ENCODE results near the gene IDH3G.
"Not testable (repeated sequence)": the region's sequence is repeated elsewhere in the genome, so short reads cannot be mapped to it uniquely, and the experiment has no call there.

Gene IDH3G

GRCh38 chrX:153818571-153819383, 24.6 kb upstream of the IDH3G start:
- Histone ChIP-seq H3K4me1 (ENCODE audit: insufficient read depth, low read length, severe bottlenecking) (no peaks in the 10 kb centered on the region), H3F3A (ENCODE audit: insufficient read depth, low read length) (no peaks in the 10 kb centered on the region), H3K4me3 (ENCODE audit: low read depth, low read length, poor library complexity, severe bottlenecking) (no peak overlapping the region), H4K20me1 (ENCODE audit: insufficient read depth, low read length) (no peaks in the 10 kb centered on the region), H3K9ac (ENCODE audit: low read length) (no peak overlapping the region), H2AFZ (ENCODE audit: low read length) (no peak overlapping the region), H3K9me2 (ENCODE audit: low read depth, low read length) (no peaks in the 10 kb centered on the region), H3K36me3 (ENCODE audit: insufficient read depth, low read length) (no peaks in the 10 kb centered on the region), H3K9me3 (ENCODE audit: low read length) (no peaks in the 10 kb centered on the region), H3K27ac (ENCODE audit: low read depth, low read length, poor library complexity, severe bottlenecking) (no peak overlapping the region), H3K4me2 (ENCODE audit: low read length) (no peak overlapping the region), H3K27me3 (ENCODE audit: insufficient read depth, low read length) (no peaks in the 10 kb centered on the region), H3K79me2 (ENCODE audit: insufficient read depth, low read length) (no peaks in the 10 kb centered on the region)
- TF ChIP-seq EZH2 (IDR thresholded peaks at IDR 0.05; ENCODE audit: borderline replicate concordance, low read length) (no peak), CTCF (IDR thresholded peaks at IDR 0.05; ENCODE audit: low read length) (no peak)

- not testable (repeated sequence) for H3K4me3 ChIP-seq (ENCODE audit: low read depth, low read length, poor library complexity, severe bottlenecking); H3F3A ChIP-seq (ENCODE audit: insufficient read depth, low read length); H3K4me2 ChIP-seq (ENCODE audit: low read length); H3K4me1 ChIP-seq (ENCODE audit: insufficient read depth, low read length, severe bottlenecking); H3K9me3 ChIP-seq (ENCODE audit: low read length); H3K27me3 ChIP-seq (ENCODE audit: insufficient read depth, low read length); H3K79me2 ChIP-seq (ENCODE audit: insufficient read depth, low read length); H3K27ac ChIP-seq (ENCODE audit: low read depth, low read length, poor library complexity, severe bottlenecking); H3K9me2 ChIP-seq (ENCODE audit: low read depth, low read length); H2AFZ ChIP-seq (ENCODE audit: low read length); H4K20me1 ChIP-seq (ENCODE audit: insufficient read depth, low read length); H3K36me3 ChIP-seq (ENCODE audit: insufficient read depth, low read length); H3K9ac ChIP-seq (ENCODE audit: low read length)
Measured at GRCh38 chrX:153818064-153818463, 23.9 kb upstream of the IDH3G start.

- Histone ChIP-seq H3K4me2 (ENCODE audit: low read length) (no peak overlapping the region), H3K4me3 (ENCODE audit: low read depth, low read length, poor library complexity, severe bottlenecking) (no peak overlapping the region), H3K9me2 (ENCODE audit: low read depth, low read length) (no peaks in the 10 kb centered on the region), H3F3A (ENCODE audit: insufficient read depth, low read length) (no peaks in the 10 kb centered on the region), H3K4me1 (ENCODE audit: insufficient read depth, low read length, severe bottlenecking) (no peaks in the 10 kb centered on the region), H3K36me3 (ENCODE audit: insufficient read depth, low read length) (no peaks in the 10 kb centered on the region), H2AFZ (ENCODE audit: low read length) (no peak overlapping the region), H4K20me1 (ENCODE audit: insufficient read depth, low read length) (no peaks in the 10 kb centered on the region), H3K27ac (ENCODE audit: low read depth, low read length, poor library complexity, severe bottlenecking) (no peak overlapping the region), H3K27me3 (ENCODE audit: insufficient read depth, low read length) (no peaks in the 10 kb centered on the region), H3K79me2 (ENCODE audit: insufficient read depth, low read length) (no peaks in the 10 kb centered on the region), H3K9ac (ENCODE audit: low read length) (no peak overlapping the region), H3K9me3 (ENCODE audit: low read length) (no peaks in the 10 kb centered on the region)
- TF ChIP-seq CTCF (IDR thresholded peaks at IDR 0.05; ENCODE audit: low read length) (no peak), EZH2 (IDR thresholded peaks at IDR 0.05; ENCODE audit: borderline replicate concordance, low read length) (no peak)
Measured at GRCh38 chrX:153816831-153817690, 22.9 kb upstream of the IDH3G start.

Measured in OCI-LY1 (cell line).